SK-N-MC (cell line): ENCODE data around the gene ANK2.

Source experiments
- EZH2 ChIP-seq: fragments of 200-600 bp; sonication (generic); IDR thresholded peaks from one replicate; pipeline ENCODE4 v1.6.1; 2017; ENCODE audit warnings: antibody characterized with exemption
- POLR2AphosphoS5 ChIP-seq: IDR thresholded peaks from 2 replicates; pipeline ENCODE4 v1.6.1; 2012; ENCODE audit warnings: mild to moderate bottlenecking, low read depth, low read length, borderline replicate concordance

- no peak for TF ChIP-seq EZH2
- no peak for TF ChIP-seq POLR2AphosphoS5
These were observed 107.8 kb downstream of the ANK2 start for GRCh38 chr4:113157086-113157857.
